ENCODE results near the gene CTNNA2. TPM values are rescaled to one million over a fixed set of nuclear protein-coding genes. Genes with fewer than 3 reads are reported as not detected.

Gene CTNNA2
- total RNA-seq, 3 donors from 2014 or later: 0.29 to 4.2 (median 1.1) TPM

DNA sequence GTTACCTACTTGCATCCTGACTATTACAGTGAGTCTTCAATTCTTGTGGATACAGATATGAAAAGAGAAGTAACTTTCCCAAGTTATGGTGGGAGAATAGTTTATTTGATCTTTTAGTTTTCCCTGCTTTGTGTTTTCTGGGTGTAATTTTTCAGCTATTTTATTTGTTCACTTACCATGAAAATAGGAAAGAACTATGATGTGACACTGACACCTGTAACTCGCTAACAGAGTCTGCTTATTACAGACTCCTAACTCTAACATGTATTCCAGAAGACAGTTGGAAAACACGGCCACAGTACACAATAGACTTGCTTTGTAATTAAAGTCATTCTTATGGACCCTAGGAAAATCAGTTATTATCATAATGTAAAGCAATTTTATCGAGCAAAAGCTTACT lies 468.5 kb downstream of the CTNNA2 start:
- ATAC-seq (no peak), DNase-seq (no peak)
- H3K4me1 ChIP-seq (ENCODE audit: low read depth): no peaks in the 10 kb centered on the region
- H3K4me3 ChIP-seq: no peak overlapping the region
- TF ChIP-seq, protein P1, sequence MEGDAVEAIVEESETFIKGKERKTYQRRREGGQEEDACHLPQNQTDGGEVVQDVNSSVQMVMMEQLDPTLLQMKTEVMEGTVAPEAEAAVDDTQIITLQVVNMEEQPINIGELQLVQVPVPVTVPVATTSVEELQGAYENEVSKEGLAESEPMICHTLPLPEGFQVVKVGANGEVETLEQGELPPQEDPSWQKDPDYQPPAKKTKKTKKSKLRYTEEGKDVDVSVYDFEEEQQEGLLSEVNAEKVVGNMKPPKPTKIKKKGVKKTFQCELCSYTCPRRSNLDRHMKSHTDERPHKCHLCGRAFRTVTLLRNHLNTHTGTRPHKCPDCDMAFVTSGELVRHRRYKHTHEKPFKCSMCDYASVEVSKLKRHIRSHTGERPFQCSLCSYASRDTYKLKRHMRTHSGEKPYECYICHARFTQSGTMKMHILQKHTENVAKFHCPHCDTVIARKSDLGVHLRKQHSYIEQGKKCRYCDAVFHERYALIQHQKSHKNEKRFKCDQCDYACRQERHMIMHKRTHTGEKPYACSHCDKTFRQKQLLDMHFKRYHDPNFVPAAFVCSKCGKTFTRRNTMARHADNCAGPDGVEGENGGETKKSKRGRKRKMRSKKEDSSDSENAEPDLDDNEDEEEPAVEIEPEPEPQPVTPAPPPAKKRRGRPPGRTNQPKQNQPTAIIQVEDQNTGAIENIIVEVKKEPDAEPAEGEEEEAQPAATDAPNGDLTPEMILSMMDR (IDR thresholded peaks at IDR 0.05): no peak
- no peaks in the 10 kb centered on the region for H3K36me3 ChIP-seq (ENCODE audit: low read depth)
- intact Hi-C loops (cut with DNase I, micrococcal nuclease): no loop called here
- no peaks in the 10 kb centered on the region for H3K9me3 ChIP-seq

DNA sequence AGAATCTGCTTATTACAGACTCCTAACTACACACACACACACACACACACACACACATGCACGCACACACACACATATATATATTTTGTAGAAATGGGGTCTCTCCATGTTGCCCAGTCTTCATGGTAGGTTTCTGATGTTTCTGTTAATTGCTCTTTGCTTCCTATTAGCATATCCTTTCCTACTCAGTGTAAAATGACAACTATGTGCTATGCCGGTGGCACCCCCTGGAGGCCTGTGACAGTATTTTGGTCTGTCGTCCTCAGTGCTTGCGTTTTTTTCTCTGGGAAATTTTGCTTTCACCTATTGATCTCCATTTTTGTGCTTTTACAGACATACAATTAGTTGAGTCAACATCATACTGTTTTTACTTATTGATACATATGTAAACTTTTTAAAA lies 469.6 kb downstream of the CTNNA2 start:
- TF ChIP-seq, protein P1 (IDR thresholded peaks at IDR 0.05): no peak
- peak in 2 of 3 donors; percentile 74 to 75 for DNase-seq
- Histone ChIP-seq H3K4me3 (no peak overlapping the region), H3K36me3 (ENCODE audit: low read depth) (no peaks in the 10 kb centered on the region), H3K9me3 (no peaks in the 10 kb centered on the region), H3K4me1 (ENCODE audit: low read depth) (no peaks in the 10 kb centered on the region)
- peak; percentile 77 for ATAC-seq
- intact Hi-C loops (cut with DNase I, micrococcal nuclease): no loop called here

DNA sequence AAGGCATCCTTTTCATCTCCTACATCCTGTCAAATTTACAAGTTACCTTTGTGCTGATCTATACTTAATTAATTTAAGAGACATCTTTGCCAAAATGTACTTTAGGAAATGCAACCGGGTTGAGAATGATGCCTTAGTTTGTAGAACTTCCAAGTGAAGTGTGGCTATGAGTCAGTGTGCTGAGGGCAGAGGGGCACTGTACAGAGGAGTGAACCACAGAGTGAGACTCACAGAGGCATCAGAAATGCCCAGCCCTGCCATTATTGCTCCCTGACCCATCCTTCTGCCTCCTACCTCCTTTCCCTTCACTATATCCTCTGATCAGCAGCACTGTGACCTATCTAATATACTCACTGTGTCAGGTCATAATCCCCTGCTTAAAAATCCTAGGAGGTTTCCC lies 471.6 kb downstream of the CTNNA2 start:
- TF ChIP-seq, protein P1 (IDR thresholded peaks at IDR 0.05): no peak
- ATAC-seq (no peak), DNase-seq (no peak)
- Histone ChIP-seq H3K4me3 (no peak overlapping the region), H3K4me1 (ENCODE audit: low read depth) (no peaks in the 10 kb centered on the region), H3K9me3 (no peaks in the 10 kb centered on the region), H3K36me3 (ENCODE audit: low read depth) (no peaks in the 10 kb centered on the region)
- intact Hi-C loops (cut with DNase I, micrococcal nuclease): no loop called here

DNA sequence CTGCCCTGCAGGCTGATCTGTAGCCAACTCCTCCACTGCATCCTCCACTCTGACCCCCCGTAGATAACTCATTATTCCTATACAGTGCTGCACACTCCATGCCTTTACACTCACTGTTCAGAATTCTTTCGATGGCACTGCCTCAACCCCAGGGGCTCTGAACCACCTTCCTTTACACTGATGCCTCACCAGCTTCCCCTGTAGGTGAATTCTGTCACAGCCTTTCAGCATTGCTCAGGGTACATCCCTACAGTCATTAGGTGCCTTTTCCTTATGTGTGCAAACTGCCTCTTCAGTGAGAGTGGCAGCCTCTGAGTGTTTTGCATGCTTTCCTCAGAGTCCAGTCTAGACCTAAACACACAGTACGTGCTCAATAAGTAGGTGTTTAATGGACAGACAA lies 472.3 kb downstream of the CTNNA2 start:
- ATAC-seq: no peak
- TF ChIP-seq, protein P1 (IDR thresholded peaks at IDR 0.05): no peak
- H3K36me3 ChIP-seq (ENCODE audit: low read depth): no peaks in the 10 kb centered on the region
- no peaks in the 10 kb centered on the region for H3K4me1 ChIP-seq (ENCODE audit: low read depth)
- no peak for DNase-seq
- no peaks in the 10 kb centered on the region for H3K9me3 ChIP-seq
- intact Hi-C loops (cut with DNase I, micrococcal nuclease): no loop called here
- H3K4me3 ChIP-seq: no peak overlapping the region

GRCh38 chr2:79985571-79985970 lies 472.7 kb downstream of the CTNNA2 start:
- intact Hi-C loops (cut with DNase I, micrococcal nuclease): no loop called here
- Histone ChIP-seq H3K4me1 (ENCODE audit: low read depth) (no peaks in the 10 kb centered on the region), H3K36me3 (ENCODE audit: low read depth) (no peaks in the 10 kb centered on the region), H3K9me3 (no peaks in the 10 kb centered on the region), H3K4me3 (no peak overlapping the region)
- DNase-seq (no peak), ATAC-seq (no peak)
- TF ChIP-seq, protein P1 (IDR thresholded peaks at IDR 0.05): no peak

DNA sequence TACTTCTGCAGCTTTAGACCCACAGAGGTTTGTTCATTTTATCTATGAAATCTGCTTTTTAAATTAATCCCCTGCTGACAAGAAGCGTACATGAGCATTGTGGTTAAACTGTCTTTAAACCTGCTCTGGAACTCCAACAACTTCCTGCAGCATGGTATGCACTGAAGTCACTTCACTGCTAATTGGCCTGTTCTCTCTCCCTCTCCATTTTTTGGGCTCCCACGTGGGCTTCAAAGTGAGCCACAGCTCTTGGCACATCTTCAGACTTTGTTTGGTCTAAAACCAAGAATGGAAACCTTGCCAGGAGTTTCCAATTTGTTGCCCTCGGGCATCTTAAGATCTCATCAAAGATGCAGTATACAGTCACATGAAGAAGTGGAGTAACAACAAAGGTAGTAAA lies 480.3 kb downstream of the CTNNA2 start:
- intact Hi-C loops (cut with DNase I, micrococcal nuclease): no loop called here
- Histone ChIP-seq H3K4me1 (ENCODE audit: low read depth) (no peaks in the 10 kb centered on the region), H3K4me3 (no peak overlapping the region), H3K9me3 (no peaks in the 10 kb centered on the region), H3K36me3 (ENCODE audit: low read depth) (no peaks in the 10 kb centered on the region)
- TF ChIP-seq, protein P1 (IDR thresholded peaks at IDR 0.05): no peak
- ATAC-seq: no peak
- no peak for DNase-seq
